Fibroblast of lung (primary cell): Measurements from ENCODE around the gene GTF2H1. TPM values are rescaled to one million over a fixed set of nuclear protein-coding genes. Genes with fewer than 3 reads are reported as not detected.

Source experiments
- DNase-seq, 2 donors: peaks; one replicate each; pipeline versions ENCODE4 v3.0.0 to v3.0.0-alpha.2; 2010; ENCODE audit warnings: low read depth in 2 of 2
- H2AFZ ChIP-seq: 2 replicates; pipeline ENCODE4 v1.5.1; 2012; ENCODE audit warnings: low read length, control low read depth, inconsistent platforms
- H3K27ac ChIP-seq: 2 replicates; pipeline ENCODE4 v1.5.1; 2011; ENCODE audit warnings: low read length, control low read depth; ENCODE audit not compliant: insufficient read depth
- H3K27me3 ChIP-seq: 2 replicates; pipeline ENCODE4 v1.5.1; 2011; ENCODE audit warnings: mild to moderate bottlenecking, low read length; ENCODE audit not compliant: control insufficient read depth, insufficient read depth
- H3K36me3 ChIP-seq: 2 replicates; pipeline ENCODE4 v1.5.1; 2011; ENCODE audit warnings: low read length; ENCODE audit not compliant: control insufficient read depth, insufficient read depth
- H3K4me1 ChIP-seq: 2 replicates; pipeline ENCODE4 v1.5.1; 2011; ENCODE audit warnings: low read length; ENCODE audit not compliant: control insufficient read depth, insufficient read depth; ENCODE audit errors: extremely low read depth
- H3K4me2 ChIP-seq: 2 replicates; pipeline ENCODE4 v1.5.1; 2011; ENCODE audit warnings: low read length, control low read depth; ENCODE audit not compliant: insufficient read depth; ENCODE audit errors: extremely low read depth
- H3K4me3 ChIP-seq, 4 experiments: fragments of 200-600 bp in 1 of 4; sonication (generic) in 1 of 4; replicated peaks in 1 of 4; 2 replicates each; pipeline ENCODE4 v1.5.1; 2011 to 2016; ENCODE audit warnings: low read length in 4 of 4, low read depth in 3 of 4, mild to moderate bottlenecking in 3 of 4, control low read depth in 2 of 4, inconsistent platforms in 1 of 4, mixed read lengths in 1 of 4; ENCODE audit not compliant: insufficient read depth in 1 of 4; ENCODE audit errors: control extremely low read depth in 1 of 4
- H3K79me2 ChIP-seq: 2 replicates; pipeline ENCODE4 v1.5.1; 2012; ENCODE audit warnings: mild to moderate bottlenecking, low read length, inconsistent platforms; ENCODE audit not compliant: control insufficient read depth, insufficient read depth
- H3K9ac ChIP-seq: 2 replicates; pipeline ENCODE4 v1.5.1; 2011; ENCODE audit warnings: mild to moderate bottlenecking, low read length, control low read depth; ENCODE audit not compliant: insufficient read depth
- H3K9me3 ChIP-seq: 2 replicates; pipeline ENCODE4 v1.5.1; 2012; ENCODE audit warnings: low read depth, low read length; ENCODE audit not compliant: control insufficient read depth, insufficient read depth
- H4K20me1 ChIP-seq: 2 replicates; pipeline ENCODE4 v1.5.1; 2011; ENCODE audit warnings: low read length; ENCODE audit not compliant: control insufficient read depth, insufficient read depth; ENCODE audit errors: extremely low read depth
- CTCF ChIP-seq, 2 donors: IDR thresholded peaks in 1 of 2; conservative IDR thresholded peaks in 1 of 2; 1 replicate in 1 of 2; 2 replicates in 1 of 2; pipeline ENCODE4 v1.5.1; 2011 to 2012; ENCODE audit warnings: low read length in 2 of 2, control low read depth in 1 of 2, inconsistent platforms in 1 of 2, low read depth in 1 of 2, mild to moderate bottlenecking in 1 of 2
- EZH2 ChIP-seq: IDR thresholded peaks from 2 replicates; pipeline ENCODE4 v1.5.1; 2012; ENCODE audit warnings: low read length, control low read depth, mild to moderate bottlenecking; ENCODE audit errors: missing control alignments
- polyA plus RNA-seq, 2 donors: library from polyadenylated mRNA; depleted of rRNA in 1 of 2; stranded (reverse) in 1 of 2; unstranded in 1 of 2; fragments of >200 nt; gene quantifications; 2 replicates each; pipeline ENCODE4 v1.2.1, GENCODE V29; 2011 to 2012; ENCODE audit warnings: missing spikeins in 1 of 2
- total RNA-seq: library from RNA; depleted of rRNA; stranded (reverse); fragments of >200 nt; gene quantifications from 2 replicates; pipeline ENCODE4 v1.2.1, GENCODE V29; 2014

The GTF2H1 gene
- total and polyA plus RNA-seq, 2 donors (not counting 1 experiment from before 2014, with no cell fraction given), result 56.1 to 63.6 TPM

GRCh38 chr11:18324381-18324780 lies 2.0 kb downstream of the GTF2H1 start:
- Histone ChIP-seq H3K4me2 (peak overlapping the region; percentile 81), H3K4me1 (peaks cover 7% of the 10 kb centered on the region), H3K27me3 (no peaks in the 10 kb centered on the region), H2AFZ (no peak overlapping the region), H3K36me3 (no peaks in the 10 kb centered on the region), H3K9me3 (no peaks in the 10 kb centered on the region), H3K27ac (no peak overlapping the region), H4K20me1 (no peaks in the 10 kb centered on the region), H3K79me2 (peaks cover 68% of the 10 kb centered on the region), H3K4me3 (peak overlapping the region in 3 of 4 experiments; percentile 19 to 71 (median 46)), H3K9ac (no peak overlapping the region)
- TF ChIP-seq CTCF (conservative IDR thresholded peaks at IDR 0.05 in 1 of 2, IDR thresholded peaks at IDR 0.05 in 1 of 2; ENCODE audit: low read depth in 1 of 2, low read length in 2 of 2) (no peak), EZH2 (no peak)
- no peak for DNase-seq

GRCh38 chr11:18329196-18329870 lies 7.0 kb downstream of the GTF2H1 start:
- H3K27ac ChIP-seq, result no peak overlapping the region
- no peak for TF ChIP-seq CTCF (conservative IDR thresholded peaks at IDR 0.05 in 1 of 2, IDR thresholded peaks at IDR 0.05 in 1 of 2; ENCODE audit: low read depth in 1 of 2, low read length in 2 of 2)
- TF ChIP-seq EZH2, result no peak
- H3K79me2 ChIP-seq, result peaks cover 50% of the 10 kb centered on the region

GRCh38 chr11:18330921-18331320 lies 8.6 kb downstream of the GTF2H1 start:
- Histone ChIP-seq H3K4me3 (no peak overlapping the region), H4K20me1 (no peaks in the 10 kb centered on the region), H3K79me2 (peaks cover 34% of the 10 kb centered on the region), H3K4me2 (no peak overlapping the region), H3K36me3 (peaks cover 3% of the 10 kb centered on the region), H3K9ac (no peak overlapping the region), H3K4me1 (no peaks in the 10 kb centered on the region), H3K27ac (no peak overlapping the region), H3K27me3 (no peaks in the 10 kb centered on the region), H3K9me3 (no peaks in the 10 kb centered on the region), H2AFZ (no peak overlapping the region)
- no peak for DNase-seq
- no peak for TF ChIP-seq CTCF (conservative IDR thresholded peaks at IDR 0.05 in 1 of 2, IDR thresholded peaks at IDR 0.05 in 1 of 2; ENCODE audit: low read depth in 1 of 2, low read length in 2 of 2)
- no peak for TF ChIP-seq EZH2

More at GRCh38 chr11:18329196-18329870, 7.0 kb downstream of the GTF2H1 start:
- Histone ChIP-seq H3K9me3 (no peaks in the 10 kb centered on the region), H3K4me1 (no peaks in the 10 kb centered on the region), H3K36me3 (no peaks in the 10 kb centered on the region), H2AFZ (no peak overlapping the region), H3K27me3 (no peaks in the 10 kb centered on the region), H3K9ac (no peak overlapping the region), H3K4me3 (no peak overlapping the region), H3K4me2 (no peak overlapping the region), H4K20me1 (no peaks in the 10 kb centered on the region)
- DNase-seq, result peak in 1 of 2 donors; percentile 48
